K562 (cell line): ENCODE measurements around the gene SLC28A3. TPM values are rescaled to one million over a fixed set of nuclear protein-coding genes. Genes with fewer than 3 reads are reported as not detected.

Experiments
- ATAC-seq: fragments of 200-7000 bp; cut with Tn5 transposase; 3 replicates; pipeline ENCODE4 v1.9.1; 2020; ENCODE audit warnings: moderate library complexity
- BruUV-seq: library from RNA; stranded (reverse); fragments of 400-500 nt; replicated peaks from 2 replicates; lab custom pipeline; 2021; lab: Mats Ljungman, UMichigan
- CTCF ChIA-PET: fragments of 300-600 bp; formaldehyde crosslinking; extraction: SDS; loops from one replicate; lab custom pipeline; 2021; ENCODE audit warnings: low intra/inter-chr PET ratio; lab: Yijun Ruan, JAX
- POLR2A ChIA-PET: fragments of 300-600, 350-650 bp; sonication (Branson Sonifier 250); formaldehyde crosslinking; extraction: SDS; loops from one replicate; lab custom pipeline; 2021; ENCODE audit warnings: antibody characterized with exemption, inconsistent platforms; lab: Yijun Ruan, JAX
- DNase-seq, 4 experiments: peaks; one replicate each; pipeline versions ENCODE4 v3.0.0 to v3.0.0-alpha.2; 2011 to 2018; ENCODE audit warnings: low spot score in 3 of 4, mixed read lengths in 3 of 4; ENCODE audit errors: extremely low read depth in 1 of 4
- FAIRE-seq: peaks from 2 replicates; lab custom pipeline; 2011; peaks lifted over from hg19 to GRCh38; lab: Jason Lieb, UNC
- H2AFZ ChIP-seq: 2 replicates; pipeline ENCODE4 v1.6.0; 2011; ENCODE audit warnings: low read depth, low read length, control low read depth, inconsistent platforms
- H3K27ac ChIP-seq: fragments of 200-600 bp; 3 replicates; pipeline ENCODE4 v1.8.0; 2011; ENCODE audit warnings: low read depth, mild to moderate bottlenecking, control low read depth, inconsistent platforms, low read length, moderate library complexity, mixed read lengths; ENCODE audit errors: extremely low read depth
- H3K27me3 ChIP-seq, 2 experiments: fragments of 300-600 bp in 1 of 2; 2 replicates in 1 of 2; 3 replicates in 1 of 2; pipeline versions ENCODE4 v1.6.0 to v1.8.0; 2011; ENCODE audit warnings: inconsistent platforms in 2 of 2, low read length in 2 of 2, mild to moderate bottlenecking in 1 of 2, mixed read lengths in 1 of 2, moderate library complexity in 1 of 2; ENCODE audit not compliant: control insufficient read depth in 2 of 2, insufficient read depth in 2 of 2
- H3K36me3 ChIP-seq: fragments of 300-600 bp; 3 replicates; pipeline ENCODE4 v1.8.0; 2011; ENCODE audit warnings: mild to moderate bottlenecking, low read length, inconsistent platforms; ENCODE audit not compliant: control insufficient read depth, insufficient read depth
- H3K4me1 ChIP-seq, 2 experiments: fragments of 200-600 bp in 1 of 2; replicated peaks in 1 of 2; 2 replicates in 1 of 2; 3 replicates in 1 of 2; pipeline versions ENCODE4 v1.5.1 to v1.8.0; 2011; ENCODE audit warnings: inconsistent platforms in 2 of 2, low read length in 2 of 2, mild to moderate bottlenecking in 1 of 2, mixed read lengths in 1 of 2, moderate library complexity in 1 of 2; ENCODE audit not compliant: control insufficient read depth in 2 of 2, insufficient read depth in 2 of 2
- H3K4me2 ChIP-seq: 2 replicates; pipeline ENCODE4 v1.6.1; 2011; ENCODE audit warnings: low read length, control low read depth, inconsistent platforms, mixed read lengths; ENCODE audit not compliant: insufficient read depth
- H3K4me3 ChIP-seq: fragments of 200-600 bp; sonication (generic), shearing (Covaris generic); 2 replicates; pipeline ENCODE4 v1.5.1; 2016; ENCODE audit warnings: control low read depth, inconsistent platforms
- H3K79me2 ChIP-seq: fragments of 200-600 bp; 3 replicates; pipeline ENCODE4 v1.8.0; 2011; ENCODE audit warnings: low read length, inconsistent platforms; ENCODE audit not compliant: control insufficient read depth, insufficient read depth
- H3K9ac ChIP-seq, 2 experiments: 2 replicates each; pipeline versions ENCODE4 v1.6.0 to v1.6.1; 2011; ENCODE audit warnings: low read depth in 2 of 2, low read length in 2 of 2, control low read depth in 1 of 2, inconsistent platforms in 1 of 2, mild to moderate bottlenecking in 1 of 2, mixed read lengths in 1 of 2; ENCODE audit not compliant: insufficient read depth in 1 of 2
- H3K9me1 ChIP-seq: one replicate; pipeline ENCODE4 v1.6.0; 2011; ENCODE audit warnings: inconsistent platforms, mild to moderate bottlenecking, low read length, moderate library complexity; ENCODE audit not compliant: control insufficient read depth, insufficient read depth
- H3K9me3 ChIP-seq: replicated peaks from 2 replicates; pipeline ENCODE4 v1.5.1; 2011; ENCODE audit warnings: low read depth, low read length, inconsistent platforms; ENCODE audit not compliant: control insufficient read depth, insufficient read depth
- H4K20me1 ChIP-seq: replicated peaks from 2 replicates; pipeline ENCODE4 v1.6.1; 2011; ENCODE audit warnings: low read length, inconsistent platforms, mixed read lengths; ENCODE audit not compliant: control insufficient read depth, insufficient read depth
- CHD1 ChIP-seq: fragments of 200-600 bp; sonication (generic); IDR thresholded peaks from one replicate; pipeline ENCODE4 v1.6.1; 2012; ENCODE audit warnings: mild to moderate bottlenecking, moderate library complexity, low read length, inconsistent platforms
- FOXA3 ChIP-seq, 2 experiments: fragments of 450-650 bp in 1 of 2; sonication (generic) in 1 of 2; formaldehyde crosslinking; IDR thresholded peaks in 1 of 2; conservative IDR thresholded peaks in 1 of 2; 2 replicates each; pipeline versions ENCODE4 v1.4.0 to v1.8.0; 2020 to 2022; ENCODE audit warnings: mild to moderate bottlenecking in 2 of 2, missing genetic modification reagents in 1 of 2
- HDGF ChIP-seq: fragments of 450-650 bp; IDR thresholded peaks from 2 replicates; pipeline ENCODE4 v1.6.1; 2016
- HLTF ChIP-seq: fragments of 450-650 bp; IDR thresholded peaks from 2 replicates; pipeline ENCODE4 v1.6.1; 2016
- IRF2 ChIP-seq: sonication (generic); formaldehyde crosslinking; IDR thresholded peaks from 2 replicates; pipeline ENCODE4 v1.8.1; 2022; ENCODE audit warnings: mild to moderate bottlenecking, missing genetic modification reagents
- TCF3 ChIP-seq: sonication (generic); formaldehyde crosslinking; IDR thresholded peaks from 2 replicates; pipeline ENCODE4 v1.4.0; 2020; ENCODE audit warnings: mild to moderate bottlenecking, missing genetic modification reagents
- ZNF717 ChIP-seq: fragments of 250-450 bp; sonication (Bioruptor Pico); IDR thresholded peaks from 2 replicates; pipeline ENCODE4 v1.5.0; 2021
- WGBS: fragments of 100-300 bp; shearing (Covaris generic); methylation state at CpG from one replicate; pipeline ENCODE4 v1.1.6; 2016; ENCODE audit warnings: low coverage, mixed read lengths; ENCODE audit not compliant: insufficient coverage; ENCODE audit errors: missing lambda C conversion rate; 5-methylcytosine and 5-hydroxymethylcytosine counted together
- in situ Hi-C: fragments of 300-500 bp; cut with MboI; formaldehyde crosslinking; loops from 4 replicates; pipeline ENCODE4 v1.15.0; 2018; ENCODE audit warnings: inconsistent platforms, mixed read lengths
- intact Hi-C: fragments of 100-400 bp; cut with micrococcal nuclease; formaldehyde crosslinking; loops from 2 replicates; pipeline ENCODE4 v1.14.2; 2022
- polyA plus RNA-seq, 8 experiments: library from polyadenylated mRNA; depleted of rRNA in 4 of 8; stranded (reverse) in 5 of 8; unstranded in 3 of 8; fragments of >200 nt; fragmentation: Nextera tagmentation in 2 of 8; fragmentation: Illumina TruSeq in 1 of 8; extraction: Ambion mirVana in 2 of 8; extraction: Trizol in 1 of 8; gene quantifications; 2 replicates each; pipeline versions ENCODE4 v1.2.1 to v1.2.3, GENCODE V29; 2011 to 2014; ENCODE audit warnings: inconsistent platforms in 1 of 8, missing spikeins in 1 of 8
- total RNA-seq, 7 experiments: library from RNA; depleted of rRNA in 6 of 7; stranded (reverse); fragments of >200 nt in 6 of 7; fragmentation: Illumina TruSeq in 2 of 7; extraction: Trizol in 2 of 7; gene quantifications; 2 replicates each; pipeline versions ENCODE4 v1.2.1 to v1.2.3, GENCODE V29; 2011 to 2021; ENCODE audit warnings: low replicate concordance in 1 of 7
- TF ChIP-seq, protein P1 (sequence below): fragments of 450-650 bp; IDR thresholded peaks from 2 replicates; pipeline ENCODE4 v1.7.1; 2018; ENCODE audit warnings: mild to moderate bottlenecking, low read depth; ENCODE audit not compliant: partially characterized antibody
- TF ChIP-seq, protein P2 (sequence below): fragments of 450-650 bp; formaldehyde crosslinking; IDR thresholded peaks from 2 replicates; pipeline ENCODE4 v1.4.0; 2020; ENCODE audit warnings: mild to moderate bottlenecking, moderate library complexity
- TF ChIP-seq, protein P3 (sequence below): fragments of 250-450 bp; sonication (Bioruptor Pico); IDR thresholded peaks from 2 replicates; pipeline ENCODE4 v1.9.0; 2021; ENCODE audit warnings: mild to moderate bottlenecking
- TF ChIP-seq, protein P4 (sequence below): fragments of 250-450 bp; sonication (Bioruptor Pico); IDR thresholded peaks from 2 replicates; pipeline ENCODE4 v1.5.0; 2021; ENCODE audit warnings: mild to moderate bottlenecking, moderate library complexity
- TF ChIP-seq, protein P5 (sequence below): sonication (generic); formaldehyde crosslinking; IDR thresholded peaks from 2 replicates; pipeline ENCODE4 v1.8.1; 2023; ENCODE audit warnings: mild to moderate bottlenecking, missing genetic modification reagents

Gene SLC28A3
- total and polyA plus RNA-seq, 9 of the 15 experiments (the other 6 are each of a cell fraction or from before 2014, with no cell fraction given), result not detected

DNA sequence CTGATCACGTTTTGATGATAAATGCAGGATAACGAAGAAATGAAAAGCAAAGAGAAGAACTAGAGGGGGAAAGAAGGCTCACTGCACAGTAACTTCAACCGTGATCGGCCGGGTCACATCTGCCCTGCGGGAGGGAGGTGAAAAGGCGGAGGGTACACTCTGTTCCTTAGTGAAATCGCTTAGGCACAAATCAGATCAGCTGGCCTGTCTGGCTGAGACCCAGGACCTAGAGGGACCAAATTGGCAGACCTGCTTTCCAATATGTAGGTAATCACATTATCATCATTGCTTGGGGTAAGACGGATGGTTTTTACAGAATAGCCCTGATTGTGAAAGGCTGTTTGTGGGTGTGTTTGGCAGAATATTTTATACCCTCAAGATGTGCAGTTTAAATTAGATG is 82.2 kb downstream of the SLC28A3 start:
- Histone ChIP-seq H2AFZ (no peak overlapping the region), H3K27me3 (peaks cover 0 to 2% of the 10 kb centered on the region in 2 experiments; a peak in 1 of 5 replicates), H3K27ac (no peak overlapping the region), H4K20me1 (no peaks in the 10 kb centered on the region), H3K9me1 (no peaks in the 10 kb centered on the region), H3K9ac (no peak overlapping the region), H3K4me3 (no peak overlapping the region), H3K79me2 (no peaks in the 10 kb centered on the region), H3K36me3 (no peaks in the 10 kb centered on the region), H3K4me2 (no peak overlapping the region), H3K9me3 (no peaks in the 10 kb centered on the region), H3K4me1 (no peaks in the 10 kb centered on the region)
- intact Hi-C loops (no loop called here), in situ Hi-C loops (no loop called here)
- ChIA-PET POLR2A (no interaction called here), CTCF (no interaction called here)
- ATAC-seq (no peak), FAIRE-seq (no peak), DNase-seq (no peak)
- 2% methylated on average over 9 of the region's 9 CpGs for WGBS
- no TSS peak for BruUV-seq
- TF ChIP-seq, protein P1, sequence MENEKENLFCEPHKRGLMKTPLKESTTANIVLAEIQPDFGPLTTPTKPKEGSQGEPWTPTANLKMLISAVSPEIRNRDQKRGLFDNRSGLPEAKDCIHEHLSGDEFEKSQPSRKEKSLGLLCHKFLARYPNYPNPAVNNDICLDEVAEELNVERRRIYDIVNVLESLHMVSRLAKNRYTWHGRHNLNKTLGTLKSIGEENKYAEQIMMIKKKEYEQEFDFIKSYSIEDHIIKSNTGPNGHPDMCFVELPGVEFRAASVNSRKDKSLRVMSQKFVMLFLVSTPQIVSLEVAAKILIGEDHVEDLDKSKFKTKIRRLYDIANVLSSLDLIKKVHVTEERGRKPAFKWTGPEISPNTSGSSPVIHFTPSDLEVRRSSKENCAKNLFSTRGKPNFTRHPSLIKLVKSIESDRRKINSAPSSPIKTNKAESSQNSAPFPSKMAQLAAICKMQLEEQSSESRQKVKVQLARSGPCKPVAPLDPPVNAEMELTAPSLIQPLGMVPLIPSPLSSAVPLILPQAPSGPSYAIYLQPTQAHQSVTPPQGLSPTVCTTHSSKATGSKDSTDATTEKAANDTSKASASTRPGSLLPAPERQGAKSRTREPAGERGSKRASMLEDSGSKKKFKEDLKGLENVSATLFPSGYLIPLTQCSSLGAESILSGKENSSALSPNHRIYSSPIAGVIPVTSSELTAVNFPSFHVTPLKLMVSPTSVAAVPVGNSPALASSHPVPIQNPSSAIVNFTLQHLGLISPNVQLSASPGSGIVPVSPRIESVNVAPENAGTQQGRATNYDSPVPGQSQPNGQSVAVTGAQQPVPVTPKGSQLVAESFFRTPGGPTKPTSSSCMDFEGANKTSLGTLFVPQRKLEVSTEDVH, result no peak
- no peak for TF ChIP-seq IRF2 (CRISPR knock-in tag)
- TF ChIP-seq, protein P2, sequence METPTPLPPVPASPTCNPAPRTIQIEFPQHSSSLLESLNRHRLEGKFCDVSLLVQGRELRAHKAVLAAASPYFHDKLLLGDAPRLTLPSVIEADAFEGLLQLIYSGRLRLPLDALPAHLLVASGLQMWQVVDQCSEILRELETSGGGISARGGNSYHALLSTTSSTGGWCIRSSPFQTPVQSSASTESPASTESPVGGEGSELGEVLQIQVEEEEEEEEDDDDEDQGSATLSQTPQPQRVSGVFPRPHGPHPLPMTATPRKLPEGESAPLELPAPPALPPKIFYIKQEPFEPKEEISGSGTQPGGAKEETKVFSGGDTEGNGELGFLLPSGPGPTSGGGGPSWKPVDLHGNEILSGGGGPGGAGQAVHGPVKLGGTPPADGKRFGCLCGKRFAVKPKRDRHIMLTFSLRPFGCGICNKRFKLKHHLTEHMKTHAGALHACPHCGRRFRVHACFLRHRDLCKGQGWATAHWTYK (CRISPR knock-in tag), result no peak
- no peak for TF ChIP-seq CHD1
- no peak for TF ChIP-seq FOXA3 (CRISPR knock-in tag; conservative IDR thresholded peaks at IDR 0.05 in 1 of 2, IDR thresholded peaks at IDR 0.05 in 1 of 2)
- TF ChIP-seq HLTF, result no peak
- TF ChIP-seq, protein P3, sequence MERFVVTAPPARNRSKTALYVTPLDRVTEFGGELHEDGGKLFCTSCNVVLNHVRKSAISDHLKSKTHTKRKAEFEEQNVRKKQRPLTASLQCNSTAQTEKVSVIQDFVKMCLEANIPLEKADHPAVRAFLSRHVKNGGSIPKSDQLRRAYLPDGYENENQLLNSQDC (CRISPR knock-in tag), result no peak
- TF ChIP-seq TCF3 (CRISPR knock-in tag), result no peak
- TF ChIP-seq, protein P4, sequence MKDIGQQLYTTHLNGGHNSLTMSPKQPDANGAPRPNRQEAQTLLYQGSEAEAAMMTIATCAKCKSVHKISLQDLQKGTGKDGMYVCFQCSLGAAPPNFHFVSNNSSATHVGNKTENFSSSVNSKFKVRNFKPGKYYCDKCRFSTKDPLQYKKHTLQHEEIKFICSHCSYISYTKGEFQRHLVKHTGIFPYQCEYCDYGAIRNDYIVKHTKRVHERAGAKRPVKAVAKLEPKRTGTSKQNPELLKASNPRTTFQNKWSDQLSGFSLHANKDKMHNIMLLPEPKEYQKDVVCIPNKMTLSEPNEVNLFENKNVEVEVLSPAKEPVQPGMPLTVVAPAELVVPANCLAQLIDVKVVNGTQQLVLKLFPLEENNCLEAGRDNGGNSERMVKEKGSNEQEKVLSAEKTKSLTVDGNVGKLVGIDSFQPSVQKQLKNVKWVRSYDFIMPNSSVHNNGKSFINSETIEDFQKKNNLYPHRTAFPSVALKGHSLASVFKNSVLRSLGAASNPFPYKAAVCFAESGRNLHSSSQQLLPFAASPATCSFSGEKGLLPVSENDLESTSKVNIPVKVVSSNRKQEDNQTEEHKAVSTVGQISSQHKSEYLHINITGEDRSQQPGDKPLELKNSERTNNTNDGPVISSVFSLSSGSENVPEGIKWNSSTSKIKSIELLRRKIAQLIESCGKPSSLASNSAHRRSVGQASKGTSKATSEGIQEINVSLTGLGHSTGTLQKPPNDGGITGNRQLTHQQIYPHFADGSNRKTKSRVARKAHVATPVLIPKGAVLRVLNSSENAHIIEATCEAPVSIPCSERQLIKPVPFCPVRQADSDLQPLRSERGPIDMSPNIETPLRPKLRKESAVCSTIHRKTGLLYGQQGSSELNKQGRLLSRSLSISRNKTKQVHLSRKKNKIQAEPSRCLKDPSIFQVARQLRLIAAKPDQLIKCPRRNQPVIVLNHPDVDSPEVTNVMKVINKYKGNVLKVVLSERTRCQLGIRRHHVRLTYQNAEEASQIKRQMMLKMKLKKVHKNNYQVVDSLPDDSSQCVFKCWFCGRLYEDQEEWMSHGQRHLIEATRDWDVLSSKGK (CRISPR knock-in tag), result no peak
- TF ChIP-seq, protein P5, sequence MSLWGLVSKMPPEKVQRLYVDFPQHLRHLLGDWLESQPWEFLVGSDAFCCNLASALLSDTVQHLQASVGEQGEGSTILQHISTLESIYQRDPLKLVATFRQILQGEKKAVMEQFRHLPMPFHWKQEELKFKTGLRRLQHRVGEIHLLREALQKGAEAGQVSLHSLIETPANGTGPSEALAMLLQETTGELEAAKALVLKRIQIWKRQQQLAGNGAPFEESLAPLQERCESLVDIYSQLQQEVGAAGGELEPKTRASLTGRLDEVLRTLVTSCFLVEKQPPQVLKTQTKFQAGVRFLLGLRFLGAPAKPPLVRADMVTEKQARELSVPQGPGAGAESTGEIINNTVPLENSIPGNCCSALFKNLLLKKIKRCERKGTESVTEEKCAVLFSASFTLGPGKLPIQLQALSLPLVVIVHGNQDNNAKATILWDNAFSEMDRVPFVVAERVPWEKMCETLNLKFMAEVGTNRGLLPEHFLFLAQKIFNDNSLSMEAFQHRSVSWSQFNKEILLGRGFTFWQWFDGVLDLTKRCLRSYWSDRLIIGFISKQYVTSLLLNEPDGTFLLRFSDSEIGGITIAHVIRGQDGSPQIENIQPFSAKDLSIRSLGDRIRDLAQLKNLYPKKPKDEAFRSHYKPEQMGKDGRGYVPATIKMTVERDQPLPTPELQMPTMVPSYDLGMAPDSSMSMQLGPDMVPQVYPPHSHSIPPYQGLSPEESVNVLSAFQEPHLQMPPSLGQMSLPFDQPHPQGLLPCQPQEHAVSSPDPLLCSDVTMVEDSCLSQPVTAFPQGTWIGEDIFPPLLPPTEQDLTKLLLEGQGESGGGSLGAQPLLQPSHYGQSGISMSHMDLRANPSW (CRISPR knock-in tag), result no peak
- TF ChIP-seq HDGF, result no peak
- TF ChIP-seq ZNF717 (CRISPR knock-in tag), result no peak
